GM12873 (cell line): ENCODE results near the gene KCTD11.

Experiments
- TF ChIP-seq, protein P1 (sequence below): IDR thresholded peaks from 2 replicates; pipeline ENCODE4 v1.5.1; 2012; ENCODE audit warnings: low read depth, mild to moderate bottlenecking, moderate library complexity, low read length, control low read depth; ENCODE audit not compliant: insufficient read depth; ENCODE audit errors: missing control alignments

KCTD11 gene

DNA sequence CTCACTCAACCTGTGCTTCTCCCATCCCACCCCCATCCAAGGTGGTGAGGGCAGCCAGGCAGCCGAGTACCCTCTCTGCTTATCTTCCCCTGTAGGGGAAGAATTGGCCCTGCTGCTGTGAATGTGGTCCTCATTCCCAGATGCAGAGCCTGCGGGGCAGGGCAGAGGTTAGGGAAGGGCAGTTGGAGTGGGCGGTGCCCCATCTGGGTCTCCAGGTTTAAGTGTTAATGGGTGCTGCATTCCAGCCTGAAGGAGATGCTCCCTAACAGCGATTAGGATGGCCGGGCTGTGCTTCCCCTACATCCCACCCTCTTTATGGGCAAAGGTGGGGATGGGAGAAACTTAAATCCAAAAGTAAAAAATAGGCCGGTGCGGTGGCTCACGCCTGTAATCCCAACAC, 15.1 kb downstream of the KCTD11 start:
- TF ChIP-seq, protein P1, sequence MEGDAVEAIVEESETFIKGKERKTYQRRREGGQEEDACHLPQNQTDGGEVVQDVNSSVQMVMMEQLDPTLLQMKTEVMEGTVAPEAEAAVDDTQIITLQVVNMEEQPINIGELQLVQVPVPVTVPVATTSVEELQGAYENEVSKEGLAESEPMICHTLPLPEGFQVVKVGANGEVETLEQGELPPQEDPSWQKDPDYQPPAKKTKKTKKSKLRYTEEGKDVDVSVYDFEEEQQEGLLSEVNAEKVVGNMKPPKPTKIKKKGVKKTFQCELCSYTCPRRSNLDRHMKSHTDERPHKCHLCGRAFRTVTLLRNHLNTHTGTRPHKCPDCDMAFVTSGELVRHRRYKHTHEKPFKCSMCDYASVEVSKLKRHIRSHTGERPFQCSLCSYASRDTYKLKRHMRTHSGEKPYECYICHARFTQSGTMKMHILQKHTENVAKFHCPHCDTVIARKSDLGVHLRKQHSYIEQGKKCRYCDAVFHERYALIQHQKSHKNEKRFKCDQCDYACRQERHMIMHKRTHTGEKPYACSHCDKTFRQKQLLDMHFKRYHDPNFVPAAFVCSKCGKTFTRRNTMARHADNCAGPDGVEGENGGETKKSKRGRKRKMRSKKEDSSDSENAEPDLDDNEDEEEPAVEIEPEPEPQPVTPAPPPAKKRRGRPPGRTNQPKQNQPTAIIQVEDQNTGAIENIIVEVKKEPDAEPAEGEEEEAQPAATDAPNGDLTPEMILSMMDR = no peak

DNA sequence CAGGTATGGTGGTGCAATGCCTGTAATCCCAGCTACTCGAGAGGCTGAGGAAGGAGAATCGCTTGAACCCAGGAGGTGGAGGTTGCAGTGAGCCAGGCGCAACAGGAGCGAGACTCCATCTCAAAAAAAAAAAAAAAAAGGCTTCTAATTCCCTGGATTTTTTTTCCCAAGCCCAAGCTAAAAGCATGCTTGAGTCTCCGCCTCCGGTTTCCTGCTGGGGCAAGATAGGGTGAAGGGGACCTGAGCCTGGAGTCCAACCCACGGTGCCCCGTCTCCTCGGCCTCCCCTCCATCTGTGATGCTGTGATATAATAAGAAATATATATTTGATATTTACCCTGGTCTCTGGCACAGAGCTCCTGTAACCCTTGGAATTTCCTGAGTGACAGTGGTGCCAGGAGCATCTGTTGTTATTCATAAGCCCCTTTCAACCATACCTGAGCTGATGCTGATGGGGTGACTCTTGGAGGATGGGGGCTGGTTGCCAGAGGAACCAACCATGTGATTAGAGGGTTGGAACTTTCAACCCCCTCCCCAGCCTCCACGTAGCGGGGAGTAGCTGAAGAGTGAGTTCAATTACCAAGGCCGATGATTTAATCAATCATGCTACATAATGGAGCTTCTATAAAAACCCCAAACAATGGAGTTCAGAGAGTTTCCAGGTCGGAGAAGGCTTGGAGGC, 16.1 kb downstream of the KCTD11 start:
- TF ChIP-seq, protein P1 = no peak

DNA sequence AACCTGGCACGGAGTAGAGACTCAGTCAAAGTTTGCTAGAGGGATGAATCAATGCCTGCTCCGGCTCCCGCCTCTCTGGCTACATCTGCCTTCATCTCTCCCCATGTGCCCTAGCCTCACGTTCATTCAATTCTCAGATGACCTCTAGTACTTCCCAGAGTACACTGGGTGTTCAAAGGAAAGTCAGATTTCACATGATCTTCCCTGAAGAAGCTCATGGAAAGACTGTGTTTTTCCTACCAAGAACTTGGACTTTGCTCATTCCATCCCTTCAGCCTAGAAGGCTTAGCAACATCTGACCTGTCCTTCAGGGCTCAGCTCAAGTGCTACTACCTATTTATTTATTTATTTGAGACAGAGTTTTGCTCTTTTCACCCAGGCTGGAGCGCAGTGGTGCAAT, 17.9 kb downstream of the KCTD11 start:
- TF ChIP-seq, protein P1 = no peak

GRCh38 chr17:7370853-7371252, 18.9 kb downstream of the KCTD11 start:
- TF ChIP-seq, protein P1 = no peak

- TF ChIP-seq, protein P1 = no peak
Observed at GRCh38 chr17:7374353-7374752, 22.4 kb downstream of the KCTD11 start.

DNA sequence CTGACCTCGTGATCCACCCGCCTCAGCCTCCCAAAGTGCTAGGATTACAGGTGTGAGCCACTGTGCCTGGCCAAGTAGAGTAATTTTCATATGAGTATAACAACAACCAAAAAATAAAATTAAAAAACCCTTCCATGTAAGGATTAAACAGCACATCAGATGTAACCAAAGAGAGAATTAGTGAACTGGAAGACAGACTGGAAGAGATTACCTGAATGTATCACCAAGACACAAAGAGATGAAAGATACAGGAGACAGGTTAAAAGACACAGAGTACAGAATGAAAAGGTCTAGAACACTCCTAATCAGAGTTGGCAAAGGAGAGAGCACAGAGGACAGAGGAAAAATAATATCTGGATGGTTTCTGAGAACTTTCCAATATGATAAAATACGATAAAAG, 27.2 kb downstream of the KCTD11 start:
- TF ChIP-seq, protein P1 = no peak

DNA sequence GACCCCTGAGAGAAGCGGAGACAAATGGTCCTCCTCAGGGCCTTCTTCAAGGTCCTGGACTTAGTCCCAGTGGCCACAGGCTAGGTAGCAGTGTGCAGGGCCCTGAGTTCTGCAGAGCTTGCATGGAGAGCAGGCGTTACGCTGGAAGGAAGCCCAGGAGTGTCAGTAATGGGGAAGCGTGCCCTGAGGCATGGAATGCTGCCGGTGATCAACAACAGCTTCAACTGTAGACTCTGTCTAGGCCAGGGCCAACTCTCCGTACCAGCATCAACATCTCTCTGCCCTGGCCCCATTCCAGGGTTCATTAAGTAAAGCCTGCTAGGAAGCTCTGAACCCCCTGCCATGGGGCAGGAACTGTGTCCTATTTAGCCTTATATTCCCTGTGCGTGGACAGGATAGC, 28.4 kb downstream of the KCTD11 start:
- TF ChIP-seq, protein P1 = no peak
